Activated B cell treated with CpG ODN at 0.5 μM for 24 hours (primary cell): ENCODE measurements around the gene SPATA18. TPM values are rescaled to one million over a fixed set of nuclear protein-coding genes. Genes with fewer than 3 reads are reported as not detected.

Experiments
- ATAC-seq: fragments of 200-7000 bp; cut with Tn5 transposase; one replicate; pipeline ENCODE4 v1.10.0; 2021; ENCODE audit warnings: low read depth, mild to moderate bottlenecking, moderate library complexity
- CTCF ChIA-PET: fragments of 350-600 bp; sonication (Branson Sonifier 250); formaldehyde crosslinking; loops from one replicate; lab custom pipeline; 2021; ENCODE audit warnings: antibody characterized with exemption; lab: Charles Lee
- POLR2A ChIA-PET: fragments of 350-600 bp; sonication (Branson Sonifier 250); formaldehyde crosslinking; loops from one replicate; lab custom pipeline; 2021; ENCODE audit warnings: antibody characterized with exemption; lab: Charles Lee
- DNase-seq: peaks from one replicate; pipeline ENCODE4 v3.0.0; 2022
- H3K27ac Mint-ChIP-seq: one replicate; pipeline ENCODE4 v1.8.0; 2020; ENCODE audit warnings: mixed read lengths
- H3K27me3 Mint-ChIP-seq: one replicate; pipeline ENCODE4 v1.8.0; 2021; ENCODE audit warnings: mixed read lengths
- H3K36me3 Mint-ChIP-seq: one replicate; pipeline ENCODE4 v1.8.0; 2021; ENCODE audit warnings: low read depth, mixed read lengths
- H3K4me1 Mint-ChIP-seq: one replicate; pipeline ENCODE4 v1.8.0; 2021; ENCODE audit warnings: mixed read lengths
- H3K4me3 Mint-ChIP-seq: one replicate; pipeline ENCODE4 v1.8.0; 2020; ENCODE audit warnings: mild to moderate bottlenecking, mixed read lengths
- H3K9me3 Mint-ChIP-seq: one replicate; pipeline ENCODE4 v1.8.0; 2020; ENCODE audit warnings: mixed read lengths
- CTCF ChIP-seq: fragments of 200-600 bp; IDR thresholded peaks from one replicate; pipeline ENCODE4 v1.8.0; 2022; ENCODE audit warnings: antibody characterized with exemption, mild to moderate bottlenecking
- intact Hi-C: fragments of 100-400 bp; cut with micrococcal nuclease; formaldehyde crosslinking; loops from one replicate; pipeline ENCODE4 v1.15.1; 2024
- total RNA-seq: library from RNA; stranded (reverse); gene quantifications from 2 replicates; pipeline ENCODE4 v1.2.3, GENCODE V29; 2022

The SPATA18 gene
- total RNA-seq, 1 donor from 2014 or later = 2.8 TPM

- no peak for TF ChIP-seq CTCF
- CTCF ChIA-PET = no interaction called here
- Mint-ChIP-seq H3K27me3 (no peaks in the 10 kb centered on the region), H3K4me3 (no peak overlapping the region), H3K27ac (no peak overlapping the region), H3K4me1 (peaks cover 5% of the 10 kb centered on the region), H3K9me3 (no peaks in the 10 kb centered on the region), H3K36me3 (no peaks in the 10 kb centered on the region)
- intact Hi-C loops = no loop called here
- POLR2A ChIA-PET = no interaction called here
- ATAC-seq (no peak), DNase-seq (no peak)
Measured at GRCh38 chr4:52010986-52011385, 40.1 kb upstream of the SPATA18 start.

GRCh38 chr4:52012651-52013050, 38.5 kb upstream of the SPATA18 start:
- no peak overlapping the region for H3K27ac Mint-ChIP-seq
- no peak for TF ChIP-seq CTCF
- no peak overlapping the region for H3K4me3 Mint-ChIP-seq
- POLR2A ChIA-PET = no interaction called here
- intact Hi-C loops = no loop called here
- H3K9me3 Mint-ChIP-seq = no peaks in the 10 kb centered on the region
- H3K36me3 Mint-ChIP-seq = no peaks in the 10 kb centered on the region
- no peak for DNase-seq
- ATAC-seq = no peak
- CTCF ChIA-PET = no interaction called here
- peaks cover 5% of the 10 kb centered on the region for H3K4me1 Mint-ChIP-seq
- H3K27me3 Mint-ChIP-seq = no peaks in the 10 kb centered on the region

- CTCF ChIA-PET = no interaction called here
Measured at GRCh38 chr4:52014903-52015302, 36.2 kb upstream of the SPATA18 start.

GRCh38 chr4:52015366-52015765, 35.7 kb upstream of the SPATA18 start:
- CTCF ChIA-PET = no interaction called here
- peaks cover 5% of the 10 kb centered on the region for H3K4me1 Mint-ChIP-seq
- intact Hi-C loops = no loop called here

More at GRCh38 chr4:52014903-52015302, 36.2 kb upstream of the SPATA18 start:
- TF ChIP-seq CTCF = no peak
- ATAC-seq (no peak), DNase-seq (no peak)
- Mint-ChIP-seq H3K36me3 (no peaks in the 10 kb centered on the region), H3K27ac (no peak overlapping the region), H3K27me3 (no peaks in the 10 kb centered on the region), H3K9me3 (no peaks in the 10 kb centered on the region), H3K4me3 (no peak overlapping the region), H3K4me1 (peaks cover 5% of the 10 kb centered on the region)
- POLR2A ChIA-PET = interaction anchor here (1.0 kb wide), 1 partner anchor 8 kb away, joined by 3 read pairs; no protein-coding TSS in a partner anchor
- intact Hi-C loops = no loop called here

GRCh38 chr4:52016981-52017380, 34.1 kb upstream of the SPATA18 start:
- no peak for DNase-seq
- intact Hi-C loops = no loop called here
- TF ChIP-seq CTCF = no peak
- H3K4me3 Mint-ChIP-seq = no peak overlapping the region
- H3K4me1 Mint-ChIP-seq = peaks cover 5% of the 10 kb centered on the region
- no peaks in the 10 kb centered on the region for H3K27me3 Mint-ChIP-seq
- H3K27ac Mint-ChIP-seq = no peak overlapping the region
- no peaks in the 10 kb centered on the region for H3K9me3 Mint-ChIP-seq
- POLR2A ChIA-PET = no interaction called here
- H3K36me3 Mint-ChIP-seq = no peaks in the 10 kb centered on the region
- no peak for ATAC-seq
- CTCF ChIA-PET = no interaction called here

More at GRCh38 chr4:52015366-52015765, 35.7 kb upstream of the SPATA18 start:
- DNase-seq = no peak
- Mint-ChIP-seq H3K9me3 (no peaks in the 10 kb centered on the region), H3K27me3 (no peaks in the 10 kb centered on the region), H3K27ac (no peak overlapping the region), H3K4me3 (no peak overlapping the region), H3K36me3 (no peaks in the 10 kb centered on the region)
- no peak for ATAC-seq
- POLR2A ChIA-PET = interaction anchor here (1.0 kb wide), 1 partner anchor 8 kb away, joined by 3 read pairs; no protein-coding TSS in a partner anchor
- TF ChIP-seq CTCF = no peak
